ENCODE data around the gene ACVRL1.

The ACVRL1 gene

DNA sequence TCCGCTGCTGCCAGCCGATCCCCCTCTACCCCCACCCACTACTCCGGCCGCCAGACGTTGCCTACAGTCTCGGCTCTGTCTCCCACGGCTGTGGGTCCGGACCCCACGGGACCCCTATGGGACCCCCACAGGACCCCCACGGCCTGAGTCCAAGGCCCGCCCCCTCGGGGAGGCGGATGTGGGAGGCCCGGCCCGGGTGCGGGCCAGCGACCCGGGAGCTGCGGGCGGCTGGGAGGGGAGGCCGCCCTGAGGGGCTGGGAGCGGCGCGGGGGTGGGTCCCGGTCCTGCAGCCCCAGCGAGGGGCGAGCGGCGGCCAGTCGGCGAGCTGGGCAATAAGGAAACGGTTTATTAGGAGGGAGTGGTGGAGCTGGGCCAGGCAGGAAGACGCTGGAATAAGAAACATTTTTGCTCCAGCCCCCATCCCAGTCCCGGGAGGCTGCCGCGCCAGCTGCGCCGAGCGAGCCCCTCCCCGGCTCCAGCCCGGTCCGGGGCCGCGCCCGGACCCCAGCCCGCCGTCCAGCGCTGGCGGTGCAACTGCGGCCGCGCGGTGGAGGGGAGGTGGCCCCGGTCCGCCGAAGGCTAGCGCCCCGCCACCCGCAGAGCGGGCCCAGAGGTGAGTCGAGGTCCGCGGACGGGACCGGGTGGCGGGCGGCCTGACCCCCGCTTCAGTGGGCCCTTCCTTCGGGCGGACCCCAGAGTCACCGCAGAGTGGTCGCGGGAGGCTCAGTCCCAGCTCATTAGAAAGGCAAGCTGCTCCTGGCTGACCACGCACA is at the start of gene ACVRL1:
ACVRL1 (plus strand) TSS at position 422 of the 773 bp plus-strand sequence. CDS start 4,971 bp downstream, outside the sequence.
- no peak for DNase-seq

DNA sequence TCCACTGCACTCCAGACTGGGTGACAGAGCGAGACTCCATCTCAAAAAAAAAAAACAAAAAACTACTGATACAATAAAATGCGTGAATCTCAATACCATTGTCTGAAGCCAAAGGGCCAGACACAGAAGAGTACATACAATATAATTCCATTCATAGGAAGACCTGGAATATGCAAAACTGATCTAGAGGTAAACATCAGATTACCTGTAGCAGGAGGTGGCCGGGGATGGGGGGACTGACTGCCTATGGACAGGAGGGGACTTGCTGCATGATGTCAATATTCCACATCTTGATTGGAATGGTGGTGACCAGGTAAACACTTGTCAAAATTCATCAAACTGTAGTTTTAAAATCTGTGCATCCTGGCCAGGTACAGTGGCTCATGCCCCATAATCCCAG is 46.3 kb upstream of the ACVRL1 start:
- DNase-seq, result no peak

DNA sequence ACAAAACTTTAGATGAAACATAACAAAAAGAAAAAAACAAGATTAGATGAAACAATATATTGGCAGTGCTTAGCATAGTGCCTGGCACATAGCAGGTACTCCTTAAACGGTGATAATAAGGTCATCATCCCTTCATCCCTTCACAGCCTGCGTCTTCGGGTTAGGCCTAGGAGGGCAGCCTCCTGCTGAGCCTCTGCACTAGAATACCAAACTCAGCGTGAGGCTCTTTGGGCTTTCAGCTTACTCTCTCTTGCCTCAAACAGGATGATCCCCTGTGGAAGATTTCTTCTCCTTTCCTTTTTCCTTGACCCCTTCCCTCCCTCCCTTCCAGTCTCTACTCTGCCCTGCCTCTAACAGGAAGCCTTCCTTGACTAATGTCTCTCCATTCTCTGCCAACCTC is 44.4 kb upstream of the ACVRL1 start:
- no peak for DNase-seq

DNA sequence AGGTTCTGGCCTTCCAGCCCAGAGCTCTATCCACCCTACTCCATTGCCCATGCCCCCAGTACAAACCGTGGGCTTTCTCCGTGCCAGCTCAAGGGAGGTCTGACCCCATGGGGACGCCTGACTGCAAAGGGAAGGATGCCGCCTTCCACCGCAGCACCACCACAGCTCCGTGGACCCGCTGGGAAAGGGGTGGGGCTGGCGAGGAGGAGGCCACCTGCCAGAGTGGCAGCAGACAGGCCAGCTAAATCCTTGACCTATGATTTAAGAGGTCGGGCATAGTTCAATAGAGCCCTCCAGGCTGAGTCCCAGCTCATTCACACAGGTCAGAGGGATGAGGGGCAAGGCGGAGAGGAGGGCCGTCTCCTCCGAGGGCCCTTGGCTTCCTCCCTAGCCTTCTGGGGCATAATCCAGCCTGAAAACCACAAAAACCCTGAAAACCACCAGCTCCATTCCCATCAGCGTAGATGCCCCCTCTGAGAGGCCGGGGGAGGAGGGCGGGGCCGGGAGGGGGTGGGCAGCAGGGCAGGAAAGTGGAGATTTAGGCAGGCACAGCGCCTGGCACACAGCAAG is 43.9 kb upstream of the ACVRL1 start:
- DNase-seq, result no peak

DNA sequence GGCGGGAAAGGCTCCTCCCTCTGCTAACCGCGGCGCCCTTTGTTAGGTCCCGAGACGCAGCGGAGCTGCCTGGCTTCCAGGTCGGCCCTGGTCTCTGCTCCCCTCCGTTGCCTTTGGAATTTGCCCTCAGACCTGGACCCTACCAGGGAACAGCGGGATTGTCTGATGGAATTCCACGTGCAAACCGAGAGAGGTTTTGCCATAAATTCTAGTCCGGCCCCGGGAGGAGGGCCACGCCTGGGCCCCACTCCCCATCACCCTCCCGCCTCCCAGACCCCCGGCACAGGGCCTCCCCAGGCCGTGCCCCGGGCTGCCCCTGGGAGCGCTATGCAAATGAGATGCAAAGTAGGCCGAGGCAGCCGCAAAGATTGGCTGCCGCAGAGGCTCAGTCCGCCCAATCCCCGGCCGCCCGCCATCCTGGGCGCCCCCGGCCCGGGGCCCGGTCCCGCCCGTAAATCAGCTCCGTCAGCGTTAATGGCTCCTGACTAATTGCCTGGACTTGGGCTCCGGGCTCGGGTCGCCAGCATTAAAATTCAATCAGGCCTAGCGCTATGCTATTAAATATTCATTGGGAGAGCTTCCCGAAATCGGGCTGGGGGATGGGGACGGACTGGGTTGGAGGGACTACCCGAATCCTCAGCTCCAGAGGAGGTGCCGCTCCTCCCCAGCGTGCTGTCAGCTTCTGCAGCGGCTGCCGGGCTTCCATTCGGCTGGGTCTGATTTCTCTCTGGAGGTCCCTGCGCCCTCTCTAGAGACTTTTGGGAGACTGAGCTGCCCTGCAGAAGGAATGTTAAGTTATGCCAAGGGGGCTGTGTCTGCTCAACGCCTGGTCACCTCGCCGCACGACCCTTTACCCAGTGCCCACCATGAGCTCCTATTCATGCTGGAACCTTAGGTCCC is 43.1 kb upstream of the ACVRL1 start:
- DNase-seq, result no peak

DNA sequence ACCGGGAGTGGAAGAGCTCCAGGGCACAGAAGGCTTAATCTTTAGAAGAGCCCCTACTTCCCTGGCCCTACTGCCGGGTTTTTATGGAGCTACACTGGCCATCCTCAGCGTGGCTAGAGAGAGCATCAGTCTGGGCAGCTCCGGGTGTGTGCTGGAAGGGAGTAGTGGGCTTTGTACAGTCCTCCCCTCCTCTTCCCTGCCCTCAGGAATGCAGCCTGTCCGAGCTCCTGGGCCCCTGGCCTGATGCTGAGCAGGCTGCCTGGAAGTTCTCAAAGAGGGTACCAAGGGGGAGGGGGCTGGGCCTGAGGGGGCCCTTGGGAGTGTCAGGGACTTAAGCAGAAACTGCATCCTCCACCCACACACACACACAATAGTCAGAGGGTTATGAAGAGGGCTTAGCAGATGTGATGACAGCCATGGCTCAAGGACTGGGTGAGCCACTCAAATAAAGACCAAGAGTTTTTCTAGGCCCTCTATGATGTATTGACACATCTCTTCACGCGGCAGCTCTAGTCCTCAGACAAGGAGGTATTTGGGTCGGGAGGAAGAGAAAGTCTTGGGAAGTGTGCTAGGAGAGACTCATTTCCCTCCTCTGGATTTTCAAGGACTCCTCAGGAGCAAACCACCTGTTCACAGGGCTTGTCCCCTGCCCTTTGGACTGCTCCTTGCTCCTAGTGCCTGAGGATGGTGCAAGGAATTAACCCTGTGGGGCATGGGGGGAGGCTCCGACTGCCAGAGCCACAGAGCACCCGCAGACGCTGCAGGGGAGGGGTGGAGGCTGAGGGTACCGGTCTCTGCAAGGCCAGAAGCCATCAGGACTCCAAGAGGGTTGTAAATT is 42.3 kb upstream of the ACVRL1 start:
- no peak for DNase-seq

DNA sequence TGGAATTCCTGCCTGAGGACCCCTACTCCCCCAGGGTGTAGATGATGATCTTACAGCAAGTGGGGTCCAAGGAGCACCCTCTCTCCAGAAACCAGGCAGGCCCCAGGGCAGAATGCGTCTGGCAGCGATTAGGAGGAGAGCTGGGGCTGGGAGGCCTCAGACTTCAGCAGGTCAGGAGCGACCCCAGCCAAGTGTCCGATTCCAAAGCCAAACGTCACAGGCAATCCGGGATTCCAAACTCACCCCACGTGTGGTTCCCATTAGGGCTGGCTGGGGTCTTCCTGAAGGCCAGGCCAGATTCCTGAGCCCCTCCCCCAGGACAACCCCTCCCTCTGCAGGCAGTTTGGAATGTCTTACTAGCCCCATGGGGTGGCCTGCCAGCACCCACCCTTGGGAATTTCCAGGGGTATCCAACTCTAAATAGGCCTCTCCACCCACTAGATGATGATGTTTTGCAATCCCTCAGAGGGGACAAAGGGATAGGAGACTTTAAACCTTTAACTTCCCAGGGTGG is 41.5 kb upstream of the ACVRL1 start:
- DNase-seq, result no peak

DNA sequence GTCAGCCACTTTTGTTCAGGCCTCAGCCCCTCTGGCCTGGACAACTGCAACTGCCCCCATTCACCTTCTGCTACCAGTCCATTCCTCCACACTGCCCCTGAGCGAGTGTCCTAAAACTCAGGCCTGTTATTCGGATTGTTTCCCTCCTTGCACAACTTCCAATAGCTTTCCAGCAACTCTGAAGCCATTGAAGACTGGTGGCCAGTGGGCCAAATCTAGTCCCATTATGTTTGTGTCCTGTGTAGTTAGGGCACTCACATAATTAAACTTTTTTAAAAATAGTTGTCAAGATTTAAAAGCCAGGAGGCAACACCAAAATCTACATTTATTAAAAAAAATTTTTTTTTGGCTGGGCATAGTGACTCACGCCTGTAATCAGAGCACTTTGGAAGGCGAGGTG is 41.0 kb upstream of the ACVRL1 start:
- DNase-seq, result no peak

DNA sequence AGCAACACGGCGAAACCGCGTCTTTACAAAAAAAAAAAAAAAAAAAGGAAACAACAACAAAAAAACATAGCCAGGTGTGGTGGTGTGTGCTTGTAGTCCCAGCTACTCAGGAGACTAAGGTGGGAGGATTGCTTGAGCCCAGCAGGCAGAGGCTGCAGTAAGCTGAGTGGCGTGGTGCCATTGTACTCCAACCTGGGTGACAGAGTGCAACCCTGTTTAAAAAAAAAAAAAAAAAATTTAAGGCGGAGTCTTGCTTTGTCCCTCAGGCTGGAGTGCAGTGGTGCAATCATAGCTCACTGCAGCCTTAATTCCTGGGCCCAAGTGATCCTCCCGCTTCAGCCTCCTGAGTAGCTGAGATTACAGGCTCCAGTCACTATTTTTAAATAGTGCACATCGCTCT is 40.5 kb upstream of the ACVRL1 start:
- DNase-seq, result no peak

DNA sequence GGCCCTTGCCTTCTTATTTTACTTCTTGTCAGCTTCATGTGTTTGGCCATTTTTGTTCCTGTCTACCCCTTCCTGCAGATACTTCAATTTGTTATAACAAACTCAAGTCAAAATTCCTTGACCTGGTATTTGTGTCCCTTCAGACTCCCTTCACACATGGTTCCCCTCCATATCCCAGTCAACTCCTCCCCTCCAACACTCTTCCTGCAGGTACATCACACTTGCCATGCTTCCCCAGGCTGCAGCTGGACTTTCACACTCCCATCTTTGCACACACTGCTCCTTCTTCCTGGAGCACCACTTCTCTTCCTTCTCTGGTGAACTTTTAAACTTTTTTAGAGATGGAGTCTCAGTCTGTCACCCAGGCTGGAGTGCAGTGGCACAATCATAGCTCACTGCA is 39.9 kb upstream of the ACVRL1 start:
- DNase-seq, result no peak

DNA sequence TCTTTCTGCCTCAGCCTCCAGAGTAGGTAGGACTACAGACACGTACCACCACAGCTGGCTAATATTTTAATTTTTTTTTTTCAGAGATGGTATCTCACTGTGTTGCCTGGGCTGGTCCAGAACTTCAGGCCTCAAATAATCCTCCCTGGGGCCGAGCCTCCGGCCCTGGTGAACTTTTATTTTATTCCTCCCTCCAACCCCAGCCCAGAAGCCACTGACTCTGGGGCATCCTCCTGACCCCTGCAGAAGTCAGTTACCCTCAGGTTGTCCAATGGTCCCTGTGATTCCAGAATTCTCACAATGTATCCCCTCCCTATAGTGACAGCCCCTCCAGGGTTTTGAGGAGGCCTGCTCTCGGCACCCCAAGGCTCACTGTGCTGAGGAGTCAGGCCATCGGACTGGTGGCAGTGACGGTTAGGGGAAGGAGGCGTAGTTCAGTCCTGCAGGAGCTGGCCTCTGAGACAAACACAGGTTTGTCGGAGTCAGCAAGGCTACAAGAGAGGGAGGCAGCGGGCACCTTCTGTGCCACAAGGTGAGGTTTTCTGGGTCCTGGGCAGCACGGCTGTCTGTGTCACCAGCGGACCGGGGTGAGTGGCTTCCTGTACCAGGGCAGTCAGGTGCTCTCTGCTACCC is 39.4 kb upstream of the ACVRL1 start:
- no peak for DNase-seq

DNA sequence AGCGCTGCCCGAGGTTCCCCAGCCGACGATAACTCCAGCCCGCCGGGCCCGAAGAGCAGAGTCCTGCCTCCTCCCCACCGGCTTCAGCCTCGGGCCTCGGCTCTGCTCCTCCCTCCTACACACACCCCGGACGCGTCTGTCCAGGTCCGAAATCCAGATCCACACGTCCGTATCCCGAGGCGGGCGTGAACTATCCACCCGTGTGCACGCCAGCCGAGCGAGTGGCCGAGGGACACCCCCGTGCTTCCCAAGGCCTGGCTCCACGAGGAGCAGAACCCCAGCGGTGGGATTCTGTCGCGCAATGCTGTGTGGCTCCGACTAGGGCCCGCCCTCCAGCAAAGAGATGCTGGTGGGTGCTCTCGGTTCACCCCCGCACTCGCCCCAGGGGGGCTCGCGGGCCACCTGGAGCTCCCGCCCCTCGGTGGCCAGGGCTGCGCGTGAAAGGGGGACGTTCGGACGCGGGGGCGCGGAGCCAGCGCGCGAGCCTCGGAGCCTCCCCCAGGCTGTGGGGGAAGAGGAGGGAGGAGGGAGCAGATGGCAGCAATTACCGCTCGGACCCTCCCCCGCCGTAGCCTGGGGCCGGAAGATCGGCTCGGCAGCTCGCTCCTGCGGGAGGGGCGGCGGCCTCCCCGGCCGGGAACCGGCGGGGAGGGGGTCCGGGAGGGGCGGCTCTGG is 38.3 kb upstream of the ACVRL1 start:
- no peak for DNase-seq

DNA sequence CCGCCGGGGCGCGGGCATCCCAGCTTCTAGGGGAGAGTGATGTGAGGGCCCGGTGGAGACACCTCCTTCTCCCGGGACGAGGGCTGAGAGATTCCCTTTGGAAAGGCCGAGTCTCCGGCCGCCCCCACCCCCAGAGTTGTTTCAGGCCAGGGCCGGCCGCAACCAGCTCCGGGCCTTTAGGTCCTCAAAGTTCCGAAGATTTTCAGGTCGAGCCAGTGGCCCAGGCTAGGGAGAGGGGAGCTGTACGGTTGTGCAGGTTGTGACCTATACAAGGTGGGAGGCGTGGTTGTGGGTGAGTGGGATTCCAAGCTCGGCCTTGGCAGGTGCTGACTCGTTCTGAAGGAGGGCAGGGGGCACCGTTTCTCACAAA is 37.8 kb upstream of the ACVRL1 start:
- no peak for DNase-seq

DNA sequence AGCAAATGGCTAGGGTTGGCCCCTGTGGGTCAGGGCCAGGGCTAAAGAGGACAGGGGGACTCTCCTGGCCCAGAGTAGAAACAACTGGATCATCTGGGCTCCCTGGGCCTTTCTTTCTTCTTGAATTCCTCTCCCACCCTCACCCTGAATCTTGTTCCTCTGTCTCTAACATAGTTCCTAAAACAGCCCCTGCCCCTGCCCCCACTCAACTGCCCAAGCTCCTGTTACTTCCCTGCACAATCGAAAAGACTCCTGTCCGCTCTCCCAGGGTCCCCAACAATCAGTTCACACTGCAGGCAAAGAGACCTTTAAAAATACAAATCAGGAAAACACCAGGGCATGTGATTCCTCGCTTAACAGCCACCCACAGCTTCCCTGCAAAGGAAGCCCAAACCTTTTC is 37.4 kb upstream of the ACVRL1 start:
- DNase-seq, result no peak

DNA sequence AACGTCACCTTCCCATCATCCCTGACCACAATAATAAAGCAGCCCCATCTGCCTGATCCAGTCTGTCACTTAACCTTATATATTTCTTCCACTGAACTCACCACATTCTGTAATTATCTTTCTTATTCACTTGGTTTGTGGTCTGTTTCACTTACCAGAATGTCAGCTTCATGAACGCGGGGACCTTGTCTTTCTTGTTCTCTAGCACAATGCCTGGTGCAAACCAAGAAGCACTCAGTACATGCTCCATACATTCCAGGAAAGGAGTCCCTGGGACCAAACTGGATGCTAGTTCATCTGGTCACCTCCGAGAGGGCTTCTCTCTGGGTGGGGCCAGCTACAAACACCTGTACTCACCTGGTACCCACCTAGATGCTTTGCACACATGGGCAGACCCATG is 36.8 kb upstream of the ACVRL1 start:
- DNase-seq, result no peak

DNA sequence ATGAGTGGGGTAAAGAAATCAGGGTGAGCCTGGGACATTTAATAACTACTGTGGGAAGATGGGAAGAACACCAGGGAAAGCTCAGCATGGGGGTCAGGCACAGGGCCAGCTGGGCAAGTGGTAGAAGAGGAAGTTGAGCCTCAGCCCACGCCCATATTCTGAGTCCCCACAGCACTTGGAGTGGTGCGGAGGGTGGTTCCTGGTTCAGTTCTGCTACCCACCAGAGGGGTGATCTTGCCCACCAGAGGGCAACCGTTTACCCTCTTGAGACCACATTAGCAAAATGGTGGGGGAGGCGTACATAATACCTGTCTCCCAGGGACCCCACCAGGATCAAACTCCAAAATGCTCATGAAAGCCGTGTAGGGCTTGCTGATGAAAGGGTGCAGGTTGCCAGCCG is 36.2 kb upstream of the ACVRL1 start:
- no peak for DNase-seq

DNA sequence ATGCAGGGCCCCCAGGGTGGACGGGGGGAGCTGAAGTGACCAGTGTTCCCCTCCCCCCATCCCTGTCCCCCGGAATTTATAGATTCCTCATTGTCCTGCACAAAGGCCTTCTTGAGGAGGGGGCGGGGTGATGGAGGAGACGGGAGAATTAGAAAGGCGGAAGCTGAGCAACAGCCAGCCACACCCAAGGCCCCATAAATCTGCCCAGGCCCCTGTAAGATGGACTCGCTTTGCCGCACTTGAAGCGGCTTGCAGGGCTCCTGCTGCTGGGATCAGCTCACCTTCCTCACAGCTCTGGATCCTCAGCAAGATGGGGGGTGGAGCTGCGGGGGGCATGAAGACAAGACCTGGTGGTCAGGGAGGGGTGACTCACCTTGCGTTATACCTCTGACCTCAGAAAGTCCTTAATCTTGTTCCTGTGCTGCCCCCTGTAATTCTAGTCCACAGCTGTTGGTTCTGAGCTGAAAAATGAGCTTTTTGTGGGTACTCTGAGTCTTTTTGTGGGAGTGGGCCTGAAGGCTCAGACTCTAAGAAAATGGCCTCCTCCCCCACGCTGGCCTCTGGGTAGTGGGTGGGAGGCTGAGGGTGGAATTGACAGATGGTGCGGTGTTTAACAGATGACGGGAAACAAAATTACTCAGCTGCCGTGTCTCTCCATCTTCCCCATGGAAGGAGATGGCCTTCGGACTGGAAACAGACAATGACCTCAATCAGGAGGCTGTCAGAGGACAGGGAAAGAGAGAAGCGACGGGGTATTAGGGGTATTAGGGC is 35.2 kb upstream of the ACVRL1 start:
- no peak for DNase-seq

DNA sequence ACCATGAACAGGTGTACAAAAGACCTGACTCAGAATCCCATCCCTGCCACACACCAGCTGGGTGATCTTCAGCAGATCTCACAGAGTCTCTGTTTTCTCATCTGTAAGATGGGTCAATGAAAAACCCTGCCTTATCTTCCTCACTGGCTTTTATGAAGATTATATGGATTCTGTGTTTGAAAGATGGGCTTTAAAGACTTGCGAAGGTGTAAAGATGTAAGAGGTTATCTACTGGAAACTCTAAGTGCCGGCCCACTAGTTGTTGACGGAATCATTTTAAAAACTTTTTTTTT is 34.7 kb upstream of the ACVRL1 start:
- DNase-seq, result no peak

DNA sequence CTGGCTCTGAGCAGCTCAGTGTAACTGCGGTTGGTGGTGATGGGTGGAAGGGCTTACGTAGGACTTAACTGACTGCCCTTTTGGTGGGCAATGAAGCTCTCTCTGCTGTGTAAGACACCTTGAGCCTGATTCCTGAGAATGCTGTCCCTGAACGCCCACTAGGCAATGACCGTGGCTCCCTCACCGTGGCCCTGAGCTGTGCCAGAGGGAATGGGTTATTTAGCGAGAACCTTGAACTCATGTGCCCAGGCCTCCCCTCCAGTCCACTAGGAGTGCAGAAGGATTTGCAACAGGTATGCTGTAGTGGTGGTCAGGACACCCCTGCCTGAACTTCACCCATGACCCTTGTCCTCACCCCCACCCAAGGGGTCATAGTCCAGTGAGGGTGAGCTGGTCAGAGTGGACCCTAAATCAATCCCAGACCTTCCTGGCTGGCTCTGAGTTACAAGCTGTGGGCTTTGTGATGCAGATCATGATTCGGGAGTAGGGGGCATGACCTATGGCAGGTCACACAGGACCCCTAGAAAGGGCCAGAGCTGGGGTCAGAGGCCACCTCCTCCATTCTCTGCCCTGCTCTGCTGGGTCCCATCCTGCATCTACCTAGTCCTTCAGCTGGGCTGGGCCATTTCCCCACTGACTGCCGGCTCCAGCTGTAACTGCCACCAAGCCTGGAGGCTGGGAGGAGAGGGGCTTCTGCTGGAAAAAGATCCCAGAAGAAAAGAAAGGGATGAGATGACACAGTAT is 33.9 kb upstream of the ACVRL1 start:
- no peak for DNase-seq

DNA sequence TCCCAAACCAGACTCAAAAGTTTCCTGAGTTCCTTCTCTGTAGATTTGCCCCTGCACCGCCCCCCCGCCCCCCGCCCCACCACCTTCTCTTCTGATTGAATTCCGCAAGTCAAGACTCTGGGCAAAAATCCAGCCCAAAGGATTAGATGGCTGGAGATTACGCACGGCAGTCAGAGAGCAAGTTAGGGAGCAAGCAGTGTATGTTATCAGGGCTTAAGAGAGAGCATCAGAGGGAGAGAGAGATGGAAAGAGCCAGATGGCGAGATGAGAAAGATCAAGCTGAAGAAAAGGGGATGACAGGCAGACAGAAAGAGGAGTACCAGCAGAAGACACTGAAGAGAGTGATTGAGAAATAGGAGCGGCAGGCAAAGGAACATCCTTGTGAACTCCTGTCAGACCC is 33.3 kb upstream of the ACVRL1 start:
- DNase-seq, result no peak

Measured in CD4-positive, alpha-beta T cell treated with Interleukin-21 for 1 hour (primary cell).